ENCODE measurements around the gene PKD2L1.
"Not testable (repeated sequence)": the region's sequence is repeated elsewhere in the genome, so short reads cannot be mapped to it uniquely, and the experiment has no call there.

PKD2L1 gene

DNA sequence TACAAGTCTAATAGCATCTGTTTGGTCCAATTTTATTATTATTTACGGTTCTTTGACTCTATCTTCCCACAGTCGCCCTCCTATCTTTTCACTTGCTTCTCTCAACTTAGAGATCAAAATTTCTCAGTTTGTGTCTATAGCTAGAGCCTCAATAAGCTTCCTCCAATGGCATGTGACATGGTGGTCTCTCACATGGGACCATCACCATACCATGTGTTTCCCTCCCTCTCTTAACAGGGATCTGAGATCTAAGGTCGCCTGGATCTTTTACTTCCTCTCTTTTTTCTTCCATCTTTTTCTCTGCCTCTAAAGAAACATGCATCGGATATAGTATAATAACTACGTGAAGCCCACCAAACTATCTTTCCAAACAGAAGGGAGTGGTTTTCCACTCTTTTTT is 1.8 kb downstream of the PKD2L1 start:
- no peak for DNase-seq

DNA sequence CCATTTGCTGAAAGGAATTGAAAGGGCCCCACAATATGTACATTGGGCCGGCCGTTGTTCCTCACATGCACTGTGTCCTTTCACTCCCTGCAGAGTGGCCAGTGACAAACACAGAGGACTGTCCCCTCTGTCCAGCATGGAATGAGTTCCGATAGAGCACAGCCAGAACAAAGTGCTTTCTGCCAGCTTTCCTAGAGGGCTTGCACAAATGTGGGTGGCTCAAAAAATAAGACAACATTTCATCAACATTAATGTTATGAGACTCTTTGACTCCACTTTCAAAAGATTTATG is 2.4 kb downstream of the PKD2L1 start:
- DNase-seq: no peak

DNA sequence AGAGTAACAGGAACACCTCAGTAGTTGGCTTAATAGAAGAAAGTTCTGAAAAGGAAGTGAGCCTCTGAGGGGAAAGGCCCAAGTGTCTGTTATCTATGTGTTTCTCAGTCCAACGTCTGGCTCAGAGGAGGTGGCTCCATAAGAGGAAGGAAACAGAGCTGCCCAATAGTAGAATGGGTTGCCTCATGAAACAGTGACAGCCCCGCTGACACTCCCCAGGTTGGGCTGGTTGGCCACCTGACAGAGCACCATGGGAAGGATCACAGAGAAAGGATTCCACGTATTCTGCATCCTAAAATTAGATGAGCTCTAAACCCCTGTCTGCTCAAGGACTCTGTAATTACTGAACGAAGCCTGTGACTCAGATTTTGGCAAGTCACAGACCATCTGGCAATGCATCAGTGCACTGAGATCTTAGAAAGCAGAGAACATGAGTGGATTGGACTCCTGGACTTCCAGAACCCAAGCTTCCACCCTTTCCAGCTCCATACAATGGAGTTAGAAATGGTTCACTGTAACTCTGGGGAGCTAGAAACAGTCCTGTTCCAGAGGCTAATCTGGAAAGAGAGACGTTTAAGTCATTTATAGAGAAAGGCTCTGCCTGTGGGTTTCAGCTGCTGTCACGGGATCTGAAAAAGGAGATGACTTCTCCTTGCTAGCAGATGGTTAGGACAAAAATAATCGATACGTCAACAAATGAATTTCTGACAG is 2.9 kb downstream of the PKD2L1 start:
- no peak for DNase-seq

GRCh38 chr10:100325158-100325557 is 4.9 kb downstream of the PKD2L1 start:
- no peak for DNase-seq

- DNase-seq: no peak
Measured at GRCh38 chr10:100319707-100320402, 10.2 kb downstream of the PKD2L1 start.

DNA sequence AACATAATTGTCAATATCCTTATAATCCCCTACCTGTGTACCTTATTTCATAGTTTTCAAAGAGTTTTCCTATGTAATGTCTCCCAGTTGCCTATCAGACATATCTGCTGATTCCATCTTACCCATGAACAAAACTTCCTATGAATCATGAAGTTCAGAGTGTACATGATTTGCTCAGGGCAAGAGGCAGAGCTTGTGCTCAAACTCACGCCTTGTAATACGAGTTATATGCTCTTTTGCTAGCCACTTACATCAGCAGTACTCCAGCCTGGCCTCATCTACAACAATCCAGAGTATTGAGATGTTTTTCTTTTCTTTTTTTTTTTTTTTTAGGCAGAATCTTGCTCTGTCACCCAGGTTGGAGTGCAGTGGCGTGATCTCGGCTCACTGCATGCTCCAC is 11.8 kb downstream of the PKD2L1 start:
- no peak for DNase-seq

DNA sequence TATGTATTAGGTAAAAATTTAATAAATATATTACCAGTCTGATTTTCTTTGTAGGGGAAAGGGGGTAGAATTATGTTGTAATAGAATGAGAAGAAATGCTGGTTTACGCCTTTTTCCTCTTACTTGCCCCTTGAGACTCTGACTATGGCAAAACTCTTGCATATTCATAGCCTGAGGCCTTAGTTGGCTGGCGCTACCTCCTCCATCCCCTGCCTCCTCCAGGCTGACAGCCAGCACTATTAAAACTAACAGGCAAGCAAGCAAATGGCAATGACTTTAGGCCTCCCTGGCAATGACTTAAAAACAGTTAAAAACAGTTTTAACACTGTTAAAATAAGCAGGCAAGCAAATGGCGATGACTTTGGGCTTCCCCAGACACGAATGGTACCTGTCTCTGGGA is 14.4 kb downstream of the PKD2L1 start:
- no peak for DNase-seq

- no peak for DNase-seq
Measured at GRCh38 chr10:100311298-100311697, 18.7 kb downstream of the PKD2L1 start.

DNA sequence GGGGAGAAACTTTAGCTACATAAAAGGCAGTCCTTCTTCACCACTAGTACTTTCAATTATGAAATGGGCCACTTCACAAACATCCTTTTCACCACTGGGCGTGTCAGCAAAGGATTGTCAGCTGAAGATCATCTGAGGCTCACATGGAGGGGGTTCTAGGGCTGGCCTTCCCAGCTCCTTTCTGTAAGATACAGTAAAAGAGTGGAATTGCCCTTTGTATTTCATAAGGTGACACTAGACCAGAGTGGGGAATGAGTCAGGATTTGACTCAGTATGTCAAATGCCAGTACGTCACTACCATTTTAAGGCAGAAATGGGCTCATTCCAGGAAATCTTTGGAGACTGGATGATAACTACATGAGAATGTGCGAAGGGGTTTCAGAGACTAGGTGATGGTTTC is 22.3 kb downstream of the PKD2L1 start:
- no peak for DNase-seq

DNA sequence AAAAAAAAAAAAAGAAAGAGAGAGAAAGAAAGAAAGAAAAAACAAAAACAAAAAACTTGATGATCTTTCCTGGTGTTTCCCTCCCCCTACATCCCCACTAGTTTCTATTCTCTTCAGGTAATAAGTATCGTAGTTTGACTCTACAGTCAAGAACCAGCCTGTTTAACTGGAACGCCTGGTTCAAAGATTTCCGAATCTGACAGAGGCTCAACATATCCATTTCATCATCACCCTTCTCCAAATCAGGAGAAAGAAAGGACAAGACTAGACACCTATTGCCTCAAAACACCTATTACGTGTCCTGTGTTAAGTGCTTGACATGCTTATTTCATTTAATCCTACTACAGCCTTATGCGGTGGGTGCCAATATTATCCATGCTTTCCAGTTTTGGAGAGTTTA is 23.2 kb downstream of the PKD2L1 start:
- DNase-seq: no peak

- no peak for DNase-seq
Measured at GRCh38 chr10:100304414-100304813, 25.6 kb downstream of the PKD2L1 start.

DNA sequence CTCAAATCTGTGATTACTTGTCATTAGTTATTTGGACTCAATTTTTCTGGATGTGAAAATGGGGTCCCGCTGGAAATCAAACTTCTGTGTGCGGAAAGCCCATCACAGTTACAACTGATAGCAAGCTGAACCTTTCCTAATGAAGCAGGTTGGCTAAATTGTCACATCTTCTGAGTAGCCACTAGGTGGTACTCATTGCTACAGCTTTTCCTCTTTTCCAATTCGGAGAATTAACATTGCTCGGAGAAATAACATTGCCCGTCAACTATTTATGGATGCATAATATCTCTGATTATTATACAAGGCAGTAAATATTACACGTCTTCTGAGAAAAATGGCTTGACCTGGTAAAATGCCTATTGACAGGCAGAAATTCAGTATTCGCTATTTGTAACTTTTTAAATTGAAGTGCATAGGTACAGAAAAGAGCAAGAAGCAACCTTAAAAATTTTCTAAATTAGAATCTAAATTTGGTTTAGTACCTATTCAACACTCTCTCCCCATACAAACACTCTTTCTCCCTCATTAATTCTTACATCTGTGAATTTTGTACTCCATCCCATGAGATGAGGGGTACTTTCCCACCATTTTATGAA is 26.2 kb downstream of the PKD2L1 start:
- no peak for DNase-seq

DNA sequence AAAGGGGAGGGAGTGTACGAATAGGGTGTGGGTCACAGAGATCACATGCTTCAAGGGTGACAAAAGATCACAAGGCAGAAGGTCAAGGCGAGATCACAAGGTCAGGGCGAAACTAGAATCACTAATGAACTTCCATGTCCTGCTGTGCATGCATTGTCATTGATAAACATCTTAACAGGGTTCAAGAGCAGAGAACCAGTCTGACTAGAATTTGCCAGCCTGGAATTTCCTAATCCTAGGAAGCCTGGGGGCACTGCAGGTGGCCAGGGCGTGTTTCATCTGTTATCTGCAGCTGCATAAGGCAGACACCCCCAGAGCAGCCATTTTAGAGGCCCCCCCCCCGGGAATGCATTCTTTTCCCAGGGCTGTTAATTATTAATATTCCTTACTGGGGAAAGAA is 28.9 kb downstream of the PKD2L1 start:
- not testable (repeated sequence) for DNase-seq

DNA sequence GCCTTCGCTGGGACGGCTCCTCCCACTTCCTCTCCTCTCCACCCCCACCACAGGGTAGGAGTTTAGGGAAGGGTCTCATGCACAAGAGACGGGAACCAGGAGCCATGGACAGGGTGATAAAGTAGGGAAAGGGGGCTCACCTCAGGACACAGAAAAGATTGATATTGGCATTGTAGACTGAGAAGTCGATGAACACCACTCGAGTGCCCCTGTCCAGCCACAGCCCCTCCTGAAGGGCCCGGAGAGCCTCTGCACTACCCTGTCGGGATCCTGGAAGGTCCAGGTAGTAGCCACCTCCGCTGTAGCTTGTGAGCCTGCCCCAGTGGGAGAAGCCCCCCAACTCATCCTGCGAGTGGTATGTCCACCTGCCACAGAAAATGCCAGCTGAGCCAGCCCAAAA is 32.8 kb downstream of the PKD2L1 start:
- DNase-seq: no peak

- DNase-seq: no peak
Measured at GRCh38 chr10:100293066-100293465, 37.0 kb downstream of the PKD2L1 start.

- not testable (repeated sequence) for DNase-seq
Measured at GRCh38 chr10:100292300-100292699, 37.7 kb downstream of the PKD2L1 start.

GRCh38 chr10:100291356-100291755 is 38.7 kb downstream of the PKD2L1 start:
- DNase-seq: no peak

DNA sequence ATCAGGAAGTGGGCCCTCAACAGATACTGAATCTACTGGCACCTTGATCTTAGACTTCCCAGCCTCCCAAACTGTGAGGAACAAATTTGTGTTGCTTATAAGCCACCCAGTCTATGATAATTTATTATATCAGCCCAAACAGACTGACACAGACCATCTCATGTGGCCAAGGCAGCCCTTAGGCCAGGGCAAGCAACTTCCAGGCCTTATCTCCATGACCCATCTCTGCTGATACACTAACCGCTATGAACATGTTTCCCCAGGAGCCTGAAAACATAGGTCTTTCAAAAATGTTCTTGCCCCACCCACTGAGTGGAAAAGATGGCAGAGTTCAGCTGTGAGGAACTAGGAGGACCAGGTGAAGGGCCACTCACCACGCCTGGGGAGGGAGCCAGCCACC is 40.4 kb downstream of the PKD2L1 start:
- DNase-seq: no peak

DNA sequence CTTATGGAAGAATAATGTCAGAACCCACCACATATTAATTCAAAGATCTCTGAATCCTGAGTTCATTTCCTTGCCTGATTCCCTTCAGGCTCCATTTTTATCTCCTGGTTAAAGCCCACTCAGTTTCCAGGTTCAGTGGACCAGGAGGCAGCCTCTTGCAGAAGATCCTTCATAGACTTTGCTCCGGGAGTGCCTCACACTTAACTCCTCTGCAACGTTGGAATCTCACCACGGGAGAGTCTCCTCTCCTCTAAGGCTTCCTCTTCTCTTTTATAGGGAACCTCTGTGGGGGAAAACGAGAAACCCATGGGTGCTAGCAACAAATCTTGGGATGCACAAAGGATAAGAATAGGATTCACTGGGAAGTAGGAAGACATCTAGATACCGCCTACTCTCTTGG is 41.8 kb downstream of the PKD2L1 start:
- no peak for DNase-seq

DNA sequence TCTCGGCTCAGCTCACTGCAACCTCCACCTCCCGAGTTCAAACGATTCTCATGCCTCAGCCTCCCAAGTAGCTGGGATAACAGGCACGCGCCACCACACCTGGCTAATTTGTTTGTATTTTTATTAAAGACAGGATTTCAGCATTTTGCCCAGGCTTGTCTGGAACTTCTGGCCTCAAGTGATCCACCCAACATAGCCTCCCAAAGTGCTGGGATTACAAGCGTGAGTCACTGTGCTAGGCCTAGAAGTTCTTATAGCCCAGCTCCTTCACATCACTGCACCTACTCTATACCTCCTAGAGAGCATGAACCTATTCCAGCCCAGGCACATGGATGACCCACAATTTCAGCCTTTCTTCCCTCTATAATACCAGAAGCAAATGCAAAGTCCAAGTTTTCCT is 42.3 kb downstream of the PKD2L1 start:
- DNase-seq: no peak

GRCh38 chr10:100286051-100287033 is 43.7 kb downstream of the PKD2L1 start, which contains the start of gene BLOC1S2:
TSS of gene BLOC1S2 (minus strand) at chr10:100286680. CDS start at chr10:100286659, 21 bp downstream.
- peak; percentile 91 for DNase-seq

DNA sequence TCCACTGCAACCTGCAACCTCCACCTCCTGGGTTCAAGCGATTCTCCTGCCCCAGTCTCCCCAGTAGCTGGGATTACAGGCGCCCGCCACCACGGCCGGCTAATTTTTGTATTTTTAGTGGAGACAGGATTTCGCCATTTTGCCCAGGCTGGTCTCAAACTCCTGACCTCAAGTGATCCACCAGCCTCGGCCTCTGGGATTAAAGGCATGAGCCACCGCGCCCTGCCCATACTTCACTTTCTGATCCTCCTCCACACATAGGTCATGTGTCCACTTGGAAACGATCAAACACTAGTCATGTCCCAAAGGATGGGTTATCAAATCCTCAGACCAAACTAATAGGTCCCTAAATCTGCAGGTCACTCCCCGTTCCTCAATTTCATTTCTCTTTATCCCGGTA is 44.7 kb downstream of the PKD2L1 start:
- DNase-seq: not testable (repeated sequence)

DNA sequence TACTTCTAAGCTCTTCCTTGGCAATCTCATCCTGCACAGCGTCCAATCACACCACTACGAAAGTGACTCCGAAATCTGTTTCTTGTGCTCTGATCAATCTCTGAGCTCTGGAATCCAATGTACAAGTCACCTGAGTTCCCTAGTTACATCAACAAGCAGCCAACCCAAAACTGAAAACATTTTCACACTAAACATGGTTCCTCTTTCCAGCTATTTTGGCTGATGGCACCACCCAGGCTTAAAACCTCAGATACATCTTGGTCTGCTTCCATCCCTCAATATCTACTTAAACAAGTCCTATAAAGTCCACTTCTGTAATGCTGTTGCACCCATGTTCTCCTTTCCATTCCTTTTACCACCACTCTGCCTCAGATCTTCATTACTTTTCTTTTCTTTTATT is 47.1 kb downstream of the PKD2L1 start:
- no peak for DNase-seq

Measured in stimulated activated CD8-positive, alpha-beta memory T cell treated with anti-CD3 and anti-CD28 coated beads, Interleukin-4, amount 100 ng/mL, for 48 hours (primary cell).